ENCODE results near the gene ANAPC5. TPM values are rescaled to one million over a fixed set of nuclear protein-coding genes. Genes with fewer than 3 reads are reported as not detected.
A peak's percentile ranks its signal among the peaks of the same experiment; 100 is the strongest.
"Not testable (repeated sequence)": the region's sequence is repeated elsewhere in the genome, so short reads cannot be mapped to it uniquely, and the experiment has no call there.

The ANAPC5 gene
- polyA plus RNA-seq, 3 donors: 67.3 to 161 (median 114) TPM

DNA sequence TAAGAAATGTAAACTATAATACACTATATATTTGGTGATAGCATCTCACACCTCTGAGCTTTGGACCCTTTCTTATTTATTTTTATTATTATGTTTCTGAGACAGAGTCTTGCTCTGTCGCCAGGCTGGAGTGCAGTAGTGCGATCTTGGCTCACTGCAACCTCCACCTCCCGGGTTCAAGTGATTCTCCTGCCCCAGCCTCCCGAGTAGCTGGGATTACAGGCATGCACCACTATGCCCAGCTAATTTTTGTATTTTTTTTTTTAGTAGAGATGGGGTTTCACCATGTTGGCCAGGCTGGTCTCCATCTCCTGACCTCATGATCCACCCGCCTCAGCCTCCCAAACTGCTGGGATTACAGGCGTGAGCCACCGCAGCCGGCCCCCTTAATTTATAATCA, 44.8 kb downstream of the ANAPC5 start:
- H4K20me1 ChIP-seq (ENCODE audit: insufficient read depth, low read length); H3K9me3 Mint-ChIP-seq; H3K27me3 Mint-ChIP-seq (ENCODE audit: low read depth in 3 of 3); H3K27ac Mint-ChIP-seq; H3K27ac ChIP-seq (ENCODE audit: low read depth in 1 of 2, low read length in 2 of 2); H3K9me3 ChIP-seq (replicated peaks in 1 of 2; ENCODE audit: control insufficient read depth in 1 of 2, insufficient read depth in 1 of 2, low read length in 2 of 2); H3K4me3 ChIP-seq (replicated peaks in 1 of 3; ENCODE audit: low read depth in 2 of 3, low read length in 3 of 3); H2AFZ ChIP-seq (ENCODE audit: insufficient read depth, low read depth, low read length, poor library complexity, severe bottlenecking); H3K9ac ChIP-seq (ENCODE audit: insufficient read depth, low read length, poor library complexity, severe bottlenecking); H3K4me2 ChIP-seq (replicated peaks; ENCODE audit: extremely low read depth, low read length, poor library complexity, severe bottlenecking); intact Hi-C loops (cut with micrococcal nuclease); H3K27me3 ChIP-seq (ENCODE audit: control insufficient read depth in 2 of 2, insufficient read depth in 2 of 2, low read length in 2 of 2); H3K4me3 Mint-ChIP-seq; DNase-seq: not testable (repeated sequence)
- Histone ChIP-seq H3K4me1 (ENCODE audit: control insufficient read depth in 1 of 2, insufficient read depth in 2 of 2, low read length in 2 of 2) (peaks cover 16 to 20% of the 10 kb centered on the region in 2 donors), H3K36me3 (replicated peaks in 1 of 2; ENCODE audit: control insufficient read depth in 1 of 2, insufficient read depth in 2 of 2, low read length in 2 of 2) (peaks cover 26 to 48% of the 10 kb centered on the region in 2 donors), H3K79me2 (ENCODE audit: insufficient read depth, low read length) (peaks cover 11% of the 10 kb centered on the region)
- no CpG with 5 or more reads among the region's 8 CpGs for WGBS (ENCODE audit: insufficient coverage)
- H3K36me3 Mint-ChIP-seq: peaks cover 40 to 51% of the 10 kb centered on the region in 2 donors
- peaks cover 25% of the 10 kb centered on the region for H3K4me1 Mint-ChIP-seq

GRCh38 chr12:121304306-121304705, 47.9 kb downstream of the ANAPC5 start:
- intact Hi-C loops (cut with micrococcal nuclease): no loop called here
- Histone ChIP-seq H3K27me3 (ENCODE audit: control insufficient read depth in 2 of 2, insufficient read depth in 2 of 2, low read length in 2 of 2) (no peaks in the 10 kb centered on the region), H3K79me2 (ENCODE audit: insufficient read depth, low read length) (no peaks in the 10 kb centered on the region), H3K4me2 (replicated peaks; ENCODE audit: extremely low read depth, low read length, poor library complexity, severe bottlenecking) (no peak overlapping the region), H3K4me3 (replicated peaks in 1 of 3; ENCODE audit: low read depth in 2 of 3, low read length in 3 of 3) (no peak overlapping the region), H2AFZ (ENCODE audit: insufficient read depth, low read depth, low read length, poor library complexity, severe bottlenecking) (no peak overlapping the region), H3K9ac (ENCODE audit: insufficient read depth, low read length, poor library complexity, severe bottlenecking) (no peak overlapping the region), H3K9me3 (replicated peaks in 1 of 2; ENCODE audit: control insufficient read depth in 1 of 2, insufficient read depth in 1 of 2, low read length in 2 of 2) (no peaks in the 10 kb centered on the region), H3K27ac (ENCODE audit: low read depth in 1 of 2, low read length in 2 of 2) (no peak overlapping the region), H3K36me3 (replicated peaks in 1 of 2; ENCODE audit: control insufficient read depth in 1 of 2, insufficient read depth in 2 of 2, low read length in 2 of 2) (peaks cover 14 to 18% of the 10 kb centered on the region in 2 donors), H4K20me1 (ENCODE audit: insufficient read depth, low read length) (no peaks in the 10 kb centered on the region), H3K4me1 (ENCODE audit: control insufficient read depth in 1 of 2, insufficient read depth in 2 of 2, low read length in 2 of 2) (peaks cover 32 to 43% of the 10 kb centered on the region in 2 donors)
- no peaks in the 10 kb centered on the region for H3K9me3 Mint-ChIP-seq
- 100% methylated on average over 2 of the region's 4 CpGs for WGBS (ENCODE audit: insufficient coverage)
- peaks cover 39% of the 10 kb centered on the region for H3K4me1 Mint-ChIP-seq
- H3K27ac Mint-ChIP-seq: peak overlapping the region in 5 of 7 donors; percentile 66 to 86 (median 73)
- peaks cover 15 to 20% of the 10 kb centered on the region in 2 donors for H3K36me3 Mint-ChIP-seq
- TF ChIP-seq, protein P1, sequence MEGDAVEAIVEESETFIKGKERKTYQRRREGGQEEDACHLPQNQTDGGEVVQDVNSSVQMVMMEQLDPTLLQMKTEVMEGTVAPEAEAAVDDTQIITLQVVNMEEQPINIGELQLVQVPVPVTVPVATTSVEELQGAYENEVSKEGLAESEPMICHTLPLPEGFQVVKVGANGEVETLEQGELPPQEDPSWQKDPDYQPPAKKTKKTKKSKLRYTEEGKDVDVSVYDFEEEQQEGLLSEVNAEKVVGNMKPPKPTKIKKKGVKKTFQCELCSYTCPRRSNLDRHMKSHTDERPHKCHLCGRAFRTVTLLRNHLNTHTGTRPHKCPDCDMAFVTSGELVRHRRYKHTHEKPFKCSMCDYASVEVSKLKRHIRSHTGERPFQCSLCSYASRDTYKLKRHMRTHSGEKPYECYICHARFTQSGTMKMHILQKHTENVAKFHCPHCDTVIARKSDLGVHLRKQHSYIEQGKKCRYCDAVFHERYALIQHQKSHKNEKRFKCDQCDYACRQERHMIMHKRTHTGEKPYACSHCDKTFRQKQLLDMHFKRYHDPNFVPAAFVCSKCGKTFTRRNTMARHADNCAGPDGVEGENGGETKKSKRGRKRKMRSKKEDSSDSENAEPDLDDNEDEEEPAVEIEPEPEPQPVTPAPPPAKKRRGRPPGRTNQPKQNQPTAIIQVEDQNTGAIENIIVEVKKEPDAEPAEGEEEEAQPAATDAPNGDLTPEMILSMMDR (IDR thresholded peaks at IDR 0.05): no peak
- no peak overlapping the region for H3K4me3 Mint-ChIP-seq
- DNase-seq: no peak
- peaks cover 0 to 1% (median 0%) of the 10 kb centered on the region in 3 donors for H3K27me3 Mint-ChIP-seq (ENCODE audit: low read depth in 3 of 3)
